Loucy (cell line): ENCODE measurements around the gene PFN1.
A peak's percentile ranks its signal among the peaks of the same experiment; 100 is the strongest.

Source experiments
- H2AFZ ChIP-seq: fragments of 200-600 bp; sonication (generic); 2 replicates; pipeline ENCODE4 v1.6.0; 2016; ENCODE audit warnings: antibody characterized with exemption, mild to moderate bottlenecking, low read length, moderate library complexity
- H3F3A ChIP-seq: fragments of 200-600 bp; 2 replicates; pipeline ENCODE4 v1.6.0; 2016; ENCODE audit warnings: antibody characterized with exemption, low read depth, mild to moderate bottlenecking
- H3K27me3 ChIP-seq: fragments of 200-600 bp; sonication (generic); 2 replicates; pipeline ENCODE4 v1.6.1; 2014; ENCODE audit warnings: low read length, mild to moderate bottlenecking; ENCODE audit not compliant: insufficient read depth, poor library complexity, severe bottlenecking
- H3K36me3 ChIP-seq: fragments of 200-600 bp; sonication (generic); 2 replicates; pipeline ENCODE4 v1.6.1; 2016; ENCODE audit warnings: low read length; ENCODE audit not compliant: insufficient read depth
- H3K4me1 ChIP-seq: fragments of 200-600 bp; sonication (generic); 2 replicates; pipeline ENCODE4 v1.5.1; 2014; ENCODE audit warnings: low read length, mild to moderate bottlenecking; ENCODE audit not compliant: insufficient read depth, poor library complexity, severe bottlenecking
- H3K4me2 ChIP-seq: fragments of 200-600 bp; sonication (generic); 2 replicates; pipeline ENCODE4 v1.6.0; 2014; ENCODE audit warnings: antibody characterized with exemption, low read length, low read depth, mild to moderate bottlenecking; ENCODE audit not compliant: poor library complexity, severe bottlenecking
- H3K4me3 ChIP-seq: fragments of 200-600 bp; sonication (generic); 2 replicates; pipeline ENCODE4 v1.5.1; 2014; ENCODE audit warnings: low read length, mild to moderate bottlenecking, mixed read lengths; ENCODE audit not compliant: poor library complexity, severe bottlenecking
- H3K79me2 ChIP-seq: fragments of 200-600 bp; sonication (generic); 2 replicates; pipeline ENCODE4 v1.6.1; 2014; ENCODE audit warnings: low read length; ENCODE audit not compliant: insufficient read depth
- H3K9ac ChIP-seq: fragments of 200-600 bp; sonication (generic); 2 replicates; pipeline ENCODE4 v1.6.0; 2014; ENCODE audit warnings: mild to moderate bottlenecking, low read depth, low read length, moderate library complexity; ENCODE audit not compliant: poor library complexity, severe bottlenecking
- H3K9me2 ChIP-seq: fragments of 200-600 bp; sonication (generic); replicated peaks from 2 replicates; pipeline ENCODE4 v1.6.1; 2016; ENCODE audit warnings: low read depth, low read length, mixed read lengths
- H3K9me3 ChIP-seq: fragments of 200-600 bp; sonication (generic); 2 replicates; pipeline ENCODE4 v1.6.1; 2014; ENCODE audit warnings: mild to moderate bottlenecking, antibody characterized with exemption, low read length, low read depth; ENCODE audit not compliant: insufficient read depth
- H4K20me1 ChIP-seq: fragments of 200-600 bp; sonication (generic); 2 replicates; pipeline ENCODE4 v1.6.0; 2014; ENCODE audit warnings: antibody characterized with exemption, low read length, mild to moderate bottlenecking; ENCODE audit not compliant: insufficient read depth, poor library complexity, severe bottlenecking
- EZH2phosphoT487 ChIP-seq: fragments of 200-600 bp; IDR thresholded peaks from 2 replicates; pipeline ENCODE4 v1.6.1; 2018; ENCODE audit warnings: antibody characterized with exemption, mild to moderate bottlenecking, moderate library complexity, borderline replicate concordance
- TF ChIP-seq, protein P1 (sequence below): fragments of 200-600 bp; sonication (generic); conservative IDR thresholded peaks from 2 replicates; pipeline ENCODE4 v1.5.1; 2014; ENCODE audit warnings: mild to moderate bottlenecking, antibody characterized with exemption, low read length

Gene PFN1

DNA sequence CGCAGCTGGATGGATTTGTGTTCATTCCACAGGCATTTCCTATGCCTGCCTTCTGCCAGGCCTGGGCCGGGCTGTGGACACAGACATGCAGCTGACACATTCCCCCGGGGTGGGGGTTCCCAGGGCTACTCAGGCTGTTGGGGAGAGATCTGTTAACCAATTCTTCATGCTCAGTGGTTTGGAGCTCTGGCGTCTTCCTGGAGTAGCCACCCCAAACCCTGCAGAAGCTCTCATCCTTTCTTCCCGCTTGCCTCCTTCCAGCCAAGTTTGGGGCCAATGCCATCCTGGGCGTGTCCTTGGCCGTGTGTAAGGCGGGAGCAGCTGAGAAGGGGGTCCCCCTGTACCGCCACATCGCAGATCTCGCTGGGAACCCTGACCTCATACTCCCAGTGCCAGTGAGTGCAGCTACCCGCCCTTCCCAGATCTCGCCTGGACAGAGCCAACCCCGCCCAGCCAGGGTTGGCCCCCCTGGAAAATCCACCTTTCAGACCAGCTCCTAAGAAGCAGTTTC is 5.2 kb upstream of the PFN1 start:
- Histone ChIP-seq H4K20me1 (no peaks in the 10 kb centered on the region), H3K9ac (no peak overlapping the region), H3K4me3 (no peak overlapping the region)

DNA sequence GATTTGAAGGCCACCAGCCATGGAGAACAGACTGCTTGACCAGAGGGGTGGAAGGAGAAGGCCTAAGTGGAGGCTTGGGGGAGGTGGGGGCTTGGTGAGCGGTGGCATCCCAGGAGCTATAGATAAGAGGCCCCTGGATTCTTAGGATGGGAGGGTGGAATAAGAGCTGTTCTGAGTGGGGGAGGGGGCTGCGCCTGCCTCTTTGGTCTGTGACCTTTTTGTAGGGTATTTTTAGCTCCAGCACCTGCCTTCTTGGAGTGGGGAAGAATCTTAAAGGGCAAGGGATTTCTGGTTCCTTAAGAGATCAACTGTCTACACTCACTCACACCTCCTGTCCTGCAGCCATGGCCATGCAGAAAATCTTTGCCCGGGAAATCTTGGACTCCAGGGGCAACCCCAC is 3.2 kb upstream of the PFN1 start:
- peak overlapping the region; percentile 91 for H3K4me2 ChIP-seq
- H3K4me3 ChIP-seq = peak overlapping the region; percentile 90
- H4K20me1 ChIP-seq = peaks cover 17% of the 10 kb centered on the region
- peaks cover 14% of the 10 kb centered on the region for H3K27me3 ChIP-seq
- H3K9ac ChIP-seq = peak overlapping the region; percentile 99
- no peaks in the 10 kb centered on the region for H3K9me2 ChIP-seq
- no peaks in the 10 kb centered on the region for H3K9me3 ChIP-seq
- peaks cover 19% of the 10 kb centered on the region for H3F3A ChIP-seq
- H3K79me2 ChIP-seq = peaks cover 37% of the 10 kb centered on the region
- no peak overlapping the region for H2AFZ ChIP-seq
- H3K4me1 ChIP-seq = peaks cover 23% of the 10 kb centered on the region
- peaks cover 10% of the 10 kb centered on the region for H3K36me3 ChIP-seq
- TF ChIP-seq, protein P1, sequence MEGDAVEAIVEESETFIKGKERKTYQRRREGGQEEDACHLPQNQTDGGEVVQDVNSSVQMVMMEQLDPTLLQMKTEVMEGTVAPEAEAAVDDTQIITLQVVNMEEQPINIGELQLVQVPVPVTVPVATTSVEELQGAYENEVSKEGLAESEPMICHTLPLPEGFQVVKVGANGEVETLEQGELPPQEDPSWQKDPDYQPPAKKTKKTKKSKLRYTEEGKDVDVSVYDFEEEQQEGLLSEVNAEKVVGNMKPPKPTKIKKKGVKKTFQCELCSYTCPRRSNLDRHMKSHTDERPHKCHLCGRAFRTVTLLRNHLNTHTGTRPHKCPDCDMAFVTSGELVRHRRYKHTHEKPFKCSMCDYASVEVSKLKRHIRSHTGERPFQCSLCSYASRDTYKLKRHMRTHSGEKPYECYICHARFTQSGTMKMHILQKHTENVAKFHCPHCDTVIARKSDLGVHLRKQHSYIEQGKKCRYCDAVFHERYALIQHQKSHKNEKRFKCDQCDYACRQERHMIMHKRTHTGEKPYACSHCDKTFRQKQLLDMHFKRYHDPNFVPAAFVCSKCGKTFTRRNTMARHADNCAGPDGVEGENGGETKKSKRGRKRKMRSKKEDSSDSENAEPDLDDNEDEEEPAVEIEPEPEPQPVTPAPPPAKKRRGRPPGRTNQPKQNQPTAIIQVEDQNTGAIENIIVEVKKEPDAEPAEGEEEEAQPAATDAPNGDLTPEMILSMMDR = no peak
- TF ChIP-seq EZH2phosphoT487 = no peak

More for the DNA sequence above, 5.2 kb upstream of the PFN1 start:
- H3K4me2 ChIP-seq = no peak overlapping the region
- no peaks in the 10 kb centered on the region for H3K27me3 ChIP-seq
- peaks cover 18% of the 10 kb centered on the region for H3K79me2 ChIP-seq
- H3K9me2 ChIP-seq = no peaks in the 10 kb centered on the region
- H2AFZ ChIP-seq = no peak overlapping the region
- TF ChIP-seq, protein P1 = no peak
- TF ChIP-seq EZH2phosphoT487 = no peak
- no peaks in the 10 kb centered on the region for H3K36me3 ChIP-seq
- peaks cover 26% of the 10 kb centered on the region for H3K4me1 ChIP-seq
- H3F3A ChIP-seq = peaks cover 12% of the 10 kb centered on the region
- no peaks in the 10 kb centered on the region for H3K9me3 ChIP-seq

DNA sequence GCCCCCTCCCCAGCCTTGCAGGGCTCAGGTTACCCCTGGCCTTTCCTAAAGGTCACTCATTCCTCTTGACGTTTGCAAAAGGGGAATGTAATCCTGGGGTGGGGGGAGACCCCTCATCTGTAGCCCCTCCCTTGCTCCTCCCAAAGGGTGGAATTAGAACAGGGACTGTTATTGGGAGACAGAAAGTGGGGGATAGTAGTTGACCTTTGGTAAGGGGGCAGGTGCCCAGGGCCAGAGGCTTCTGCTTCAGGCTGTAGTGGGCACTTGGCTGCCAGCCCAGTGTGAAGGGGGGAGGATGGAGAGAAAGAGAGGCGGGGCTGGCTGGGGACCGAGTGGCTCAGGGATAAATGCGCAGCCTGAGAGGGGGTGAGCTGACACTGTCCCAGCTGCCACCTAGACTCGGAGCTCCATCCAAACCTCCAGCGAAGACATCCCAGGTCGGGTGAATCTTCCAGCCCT is 2.4 kb upstream of the PFN1 start, which contains the start of gene ENO3:
Gene ENO3 (plus strand): TSS at position 374 of the 459 bp plus-strand sequence. CDS start 711 bp downstream, outside the sequence.
- Histone ChIP-seq H3K27me3 (peaks cover 14% of the 10 kb centered on the region), H3K4me3 (peak within 1 kb of the TSS; percentile 90), H3K9me3 (no peaks in the 10 kb centered on the region), H3F3A (peaks cover 24% of the 10 kb centered on the region), H3K4me1 (peaks cover 20% of the 10 kb centered on the region), H4K20me1 (peaks cover 24% of the 10 kb centered on the region), H3K9ac (peak within 1 kb of the TSS; percentile 99), H3K79me2 (peaks cover 44% of the 10 kb centered on the region), H3K36me3 (peaks cover 16% of the 10 kb centered on the region), H2AFZ (no peak within 1 kb of the TSS), H3K9me2 (no peaks in the 10 kb centered on the region), H3K4me2 (peak within 1 kb of the TSS; percentile 91)
- TF ChIP-seq EZH2phosphoT487 = no peak
- TF ChIP-seq, protein P1 = no peak
